Endothelial cell of umbilical vein (primary cell): ENCODE data around the gene LHX4. TPM values are rescaled to one million over a fixed set of nuclear protein-coding genes. Genes with fewer than 3 reads are reported as not detected.
"Not testable (repeated sequence)": the region's sequence is repeated elsewhere in the genome, so short reads cannot be mapped to it uniquely, and the experiment has no call there.

Source experiments
- BruUV-seq: library from RNA; stranded (reverse); fragments of 400-500 nt; replicated peaks from 2 replicates; lab custom pipeline; 2021; lab: Mats Ljungman, UMichigan
- CTCF ChIA-PET: fragments of 300-600, 350-600 bp; sonication (Branson Sonifier 250); formaldehyde crosslinking; loops from one replicate; lab custom pipeline; 2021; ENCODE audit warnings: antibody characterized with exemption, inconsistent platforms; lab: Charles Lee
- POLR2A ChIA-PET: fragments of 300-600, 350-600 bp; sonication (Branson Sonifier 250); formaldehyde crosslinking; loops from one replicate; lab custom pipeline; 2021; ENCODE audit warnings: antibody characterized with exemption, inconsistent platforms; lab: Charles Lee
- DNase-seq: peaks from one replicate; pipeline ENCODE4 v3.0.0-alpha.2; 2011; ENCODE audit warnings: low read depth, low spot score
- FAIRE-seq: peaks from 2 replicates; lab custom pipeline; 2011; peaks lifted over from hg19 to GRCh38; lab: Jason Lieb, UNC
- H2AFZ ChIP-seq: 2 replicates; pipeline ENCODE4 v1.6.0; 2012; ENCODE audit warnings: low read depth, low read length, control low read depth, inconsistent platforms
- H3K27ac ChIP-seq: 2 replicates; pipeline ENCODE4 v1.5.1; 2011; ENCODE audit warnings: low read depth, mild to moderate bottlenecking, control low read depth, low read length, moderate library complexity; ENCODE audit not compliant: insufficient read depth
- H3K27me3 ChIP-seq, 2 experiments: 2 replicates each; pipeline versions ENCODE4 v1.6.0 to v1.6.1; 2011; ENCODE audit warnings: low read length in 2 of 2, mixed read lengths in 1 of 2; ENCODE audit not compliant: control insufficient read depth in 2 of 2, insufficient read depth in 2 of 2
- H3K36me3 ChIP-seq, 2 experiments: 2 replicates in 1 of 2; 3 replicates in 1 of 2; pipeline ENCODE4 v1.5.1; 2011; ENCODE audit warnings: low read length in 2 of 2, mild to moderate bottlenecking in 1 of 2, moderate library complexity in 1 of 2; ENCODE audit not compliant: control insufficient read depth in 2 of 2, insufficient read depth in 2 of 2; ENCODE audit errors: extremely low read depth in 1 of 2
- H3K4me1 ChIP-seq: 3 replicates; pipeline ENCODE4 v1.5.1; 2011; ENCODE audit warnings: mild to moderate bottlenecking, low read length; ENCODE audit not compliant: control insufficient read depth, insufficient read depth; ENCODE audit errors: extremely low read depth
- H3K4me2 ChIP-seq: 2 replicates; pipeline ENCODE4 v1.6.1; 2011; ENCODE audit warnings: low read length, control low read depth, mixed read lengths; ENCODE audit not compliant: insufficient read depth
- H3K4me3 ChIP-seq, 3 experiments: fragments of 200-600 bp in 1 of 3; sonication (generic), shearing (Covaris generic) in 1 of 3; replicated peaks in 1 of 3; 2 replicates each; pipeline ENCODE4 v1.5.1; 2011 to 2016; ENCODE audit warnings: control low read depth in 3 of 3, low read length in 3 of 3, mild to moderate bottlenecking in 2 of 3, inconsistent platforms in 1 of 3, low read depth in 1 of 3, moderate library complexity in 1 of 3; ENCODE audit not compliant: insufficient read depth in 1 of 3
- H3K79me2 ChIP-seq: 2 replicates; pipeline ENCODE4 v1.6.0; 2012; ENCODE audit warnings: low read length, inconsistent platforms; ENCODE audit not compliant: control insufficient read depth, insufficient read depth
- H3K9ac ChIP-seq: replicated peaks from 2 replicates; pipeline ENCODE3; 2011; ENCODE audit warnings: low read length, control low read depth; ENCODE audit not compliant: insufficient read depth; ENCODE audit errors: extremely low read depth
- H3K9me1 ChIP-seq: replicated peaks from 3 replicates; pipeline ENCODE4 v1.6.0; 2011; ENCODE audit warnings: mild to moderate bottlenecking, low read length; ENCODE audit not compliant: control insufficient read depth, insufficient read depth; ENCODE audit errors: extremely low read depth
- H3K9me3 ChIP-seq: replicated peaks from 2 replicates; pipeline ENCODE4 v1.5.1; 2012; ENCODE audit warnings: low read length, inconsistent platforms; ENCODE audit not compliant: control insufficient read depth, insufficient read depth
- H4K20me1 ChIP-seq: replicated peaks from 2 replicates; pipeline ENCODE3; 2011; ENCODE audit warnings: mild to moderate bottlenecking, low read length; ENCODE audit not compliant: control insufficient read depth, insufficient read depth; ENCODE audit errors: extremely low read depth
- EZH2 ChIP-seq: IDR thresholded peaks from 2 replicates; pipeline ENCODE4 v1.6.1; 2012; ENCODE audit warnings: borderline replicate concordance, low read depth, mild to moderate bottlenecking, moderate library complexity, low read length, inconsistent platforms; ENCODE audit not compliant: severe bottlenecking
- POLR2AphosphoS5 ChIP-seq: IDR thresholded peaks from 2 replicates; pipeline ENCODE4 v1.6.1; 2012; ENCODE audit warnings: low read depth, mild to moderate bottlenecking, control low read depth, low read length, moderate library complexity; ENCODE audit not compliant: insufficient read depth
- dilution Hi-C: fragments of 300-500 bp; cut with MboI; formaldehyde crosslinking; loops from one replicate; pipeline ENCODE4 v1.15.0; 2019; ENCODE audit warnings: low sequenced_read_pairs; ENCODE audit not compliant: extremely low pct_ligation_motif_present
- intact Hi-C: fragments of 100-400 bp; cut with micrococcal nuclease; formaldehyde crosslinking; loops from one replicate; pipeline ENCODE4 v1.10.0; 2022
- polyA plus RNA-seq, 4 experiments: library from polyadenylated mRNA; depleted of rRNA in 3 of 4; stranded (reverse) in 3 of 4; unstranded in 1 of 4; fragments of >200 nt; gene quantifications; 2 replicates each; pipeline versions ENCODE4 v1.2.1 to v1.2.3, GENCODE V29; 2011 to 2012; ENCODE audit warnings: missing spikeins in 1 of 4
- total RNA-seq: library from RNA; stranded (reverse); gene quantifications from 2 replicates; pipeline ENCODE4 v1.2.3, GENCODE V29; 2021

LHX4 gene
- total and polyA plus RNA-seq, 2 donors (not counting 3 experiments of a cell fraction or from before 2014, with no cell fraction given), result not detected

DNA sequence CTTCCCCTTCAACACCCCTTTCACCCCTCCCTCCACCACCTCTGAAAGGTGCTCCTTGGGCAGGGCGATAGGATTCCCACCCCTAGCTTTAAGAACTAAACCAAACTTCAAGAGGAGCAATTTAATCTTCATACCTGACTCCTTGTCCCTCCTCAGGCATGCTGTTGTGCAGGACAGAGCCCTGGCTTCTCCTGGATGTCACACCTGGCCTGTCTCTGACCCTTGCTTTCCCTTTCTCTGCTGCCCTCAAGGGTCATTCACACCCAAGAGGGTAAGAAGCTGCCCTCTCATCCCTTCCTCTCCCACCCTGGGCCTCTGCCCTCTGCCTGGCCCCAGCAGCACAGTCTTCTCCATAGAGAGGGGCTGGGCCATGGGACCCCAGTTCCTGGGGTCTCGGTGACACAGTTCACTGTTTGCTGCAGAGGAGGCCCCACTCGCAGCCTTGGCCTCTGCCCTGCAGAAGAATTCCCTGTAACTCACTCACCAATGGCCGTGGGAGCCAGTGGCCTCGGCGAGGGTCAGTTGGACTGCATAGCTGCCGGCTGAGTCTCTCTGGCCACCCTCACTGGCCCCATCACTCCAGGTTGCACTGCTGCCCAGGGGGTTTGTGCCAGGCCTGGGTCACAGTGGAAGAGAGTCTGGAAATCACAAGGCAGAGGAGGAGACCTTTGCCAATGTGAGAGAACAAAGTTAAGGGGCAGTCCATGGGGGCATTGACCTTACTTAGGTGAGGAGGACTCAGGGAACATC is 28.4 kb upstream of the LHX4 start:
- no peak for DNase-seq
- Histone ChIP-seq H3K36me3 (peaks cover 0 to 8% of the 10 kb centered on the region in 2 experiments), H3K9me1 (no peaks in the 10 kb centered on the region), H3K27ac (no peak overlapping the region), H3K4me1 (no peaks in the 10 kb centered on the region), H2AFZ (no peak overlapping the region), H3K79me2 (no peaks in the 10 kb centered on the region), H3K4me3 (no peak overlapping the region), H4K20me1 (no peaks in the 10 kb centered on the region), H3K27me3 (no peaks in the 10 kb centered on the region), H3K4me2 (no peak overlapping the region), H3K9ac (no peak overlapping the region), H3K9me3 (no peaks in the 10 kb centered on the region)
- intact Hi-C loops (no loop called here), dilution Hi-C loops (no loop called here)
- FAIRE-seq, result no peak
- ChIA-PET POLR2A (interaction anchor here (0.6 kb wide), 1 partner anchor 320 kb away, joined by 3 read pairs; the partner anchor contains the start of gene TOR1AIP1), CTCF (interaction anchor here (1.0 to 3.5 kb wide), 5 partner anchors 9 to 662 kb away, joined by 3 to 20 read pairs (median 3); no protein-coding TSS in a partner anchor)
- no TSS peak for BruUV-seq
- TF ChIP-seq POLR2AphosphoS5, result peak; percentile 13
- TF ChIP-seq EZH2, result no peak

DNA sequence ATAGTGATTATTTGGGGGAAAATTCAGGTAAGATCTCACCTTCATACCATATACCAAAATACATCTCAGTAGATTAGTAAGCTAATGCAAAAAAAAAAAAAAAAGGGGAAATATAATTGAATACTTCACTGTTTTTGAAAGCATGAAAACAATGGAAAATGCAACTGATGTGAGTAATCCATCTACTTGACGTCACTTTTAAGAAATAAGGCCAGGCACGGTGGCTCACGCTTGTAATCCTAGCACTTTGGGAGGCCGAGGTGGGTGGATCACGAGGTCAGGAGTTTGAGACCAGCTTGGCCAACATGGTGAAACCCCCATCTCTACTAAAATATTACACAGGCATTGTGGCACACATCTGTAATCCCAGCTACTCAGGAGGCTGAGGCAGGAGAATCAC is 27.5 kb upstream of the LHX4 start:
- intact Hi-C loops, result not testable (repeated sequence)

More for the DNA sequence above, 27.5 kb upstream of the LHX4 start:
- FAIRE-seq, H3K4me1 ChIP-seq, dilution Hi-C loops, H3K9me1 ChIP-seq, DNase-seq, H3K4me3 ChIP-seq, H3K4me2 ChIP-seq, H3K27me3 ChIP-seq, H3K36me3 ChIP-seq, H2AFZ ChIP-seq, H4K20me1 ChIP-seq, H3K9me3 ChIP-seq, BruUV-seq, H3K9ac ChIP-seq, H3K27ac ChIP-seq, H3K79me2 ChIP-seq: not testable (repeated sequence)
- ChIA-PET POLR2A (interaction anchor here (0.6 kb wide), 1 partner anchor 321 kb away, joined by 3 read pairs; the partner anchor contains the start of gene TOR1AIP1), CTCF (interaction anchor here (0.9 to 3.5 kb wide), 5 partner anchors 10 to 661 kb away, joined by 3 to 20 read pairs (median 3); no protein-coding TSS in a partner anchor)
